OCI-LY1 (cell line): ENCODE results near the gene ANKDD1A.

Experiments
- H2AFZ ChIP-seq: fragments of 200-600 bp; sonication (generic), shearing (Covaris generic); 2 replicates; pipeline ENCODE4 v1.6.0; 2014; ENCODE audit warnings: antibody characterized with exemption, mild to moderate bottlenecking, low read length
- H3F3A ChIP-seq: fragments of 200-600 bp; sonication (generic), shearing (Covaris generic); 2 replicates; pipeline ENCODE4 v1.6.0; 2014; ENCODE audit warnings: mild to moderate bottlenecking, antibody characterized with exemption, low read length, moderate library complexity; ENCODE audit not compliant: insufficient read depth
- H3K27ac ChIP-seq: fragments of 200-600 bp; sonication (generic); 2 replicates; pipeline ENCODE4 v1.5.1; 2014; ENCODE audit warnings: low read length, mixed run types, mild to moderate bottlenecking, low read depth; ENCODE audit not compliant: poor library complexity, severe bottlenecking
- H3K27me3 ChIP-seq: fragments of 200-600 bp; sonication (generic); 2 replicates; pipeline ENCODE4 v1.6.0; 2014; ENCODE audit warnings: antibody characterized with exemption, mild to moderate bottlenecking, low read length, moderate library complexity; ENCODE audit not compliant: insufficient read depth
- H3K36me3 ChIP-seq: fragments of 200-600 bp; sonication (generic); 2 replicates; pipeline ENCODE4 v1.6.1; 2014; ENCODE audit warnings: mild to moderate bottlenecking, antibody characterized with exemption, low read length, moderate library complexity, mixed read lengths; ENCODE audit not compliant: insufficient read depth
- H3K4me1 ChIP-seq: fragments of 200-600 bp; sonication (generic); 2 replicates; pipeline ENCODE4 v1.5.1; 2014; ENCODE audit warnings: mild to moderate bottlenecking, low read length, moderate library complexity; ENCODE audit not compliant: insufficient read depth, severe bottlenecking
- H3K4me2 ChIP-seq: fragments of 200-600 bp; sonication (generic), shearing (Covaris generic); 2 replicates; pipeline ENCODE4 v1.6.1; 2014; ENCODE audit warnings: low read length
- H3K4me3 ChIP-seq: fragments of 200-600 bp; sonication (generic); 2 replicates; pipeline ENCODE4 v1.5.1; 2014; ENCODE audit warnings: low read length, low read depth, mild to moderate bottlenecking, mixed read lengths; ENCODE audit not compliant: poor library complexity, severe bottlenecking
- H3K79me2 ChIP-seq: fragments of 200-600 bp; shearing (Covaris generic); 2 replicates; pipeline ENCODE4 v1.6.1; 2016; ENCODE audit warnings: mixed run types, low read length, mixed read lengths; ENCODE audit not compliant: insufficient read depth
- H3K9ac ChIP-seq: fragments of 200-600 bp; sonication (generic), shearing (Covaris generic); 2 replicates; pipeline ENCODE4 v1.6.1; 2014; ENCODE audit warnings: mild to moderate bottlenecking, low read length, mixed read lengths
- H3K9me2 ChIP-seq: fragments of 200-600 bp; sonication (generic), shearing (Covaris generic); 2 replicates; pipeline ENCODE4 v1.6.1; 2014; ENCODE audit warnings: low read depth, mild to moderate bottlenecking, low read length, mixed read lengths
- H3K9me3 ChIP-seq: fragments of 200-600 bp; shearing (Covaris generic); 2 replicates; pipeline ENCODE4 v1.6.1; 2014; ENCODE audit warnings: low read length, mixed read lengths
- H4K20me1 ChIP-seq: fragments of 200-600 bp; sonication (generic), shearing (Covaris generic); 2 replicates; pipeline ENCODE4 v1.6.0; 2016; ENCODE audit warnings: mild to moderate bottlenecking, low read length; ENCODE audit not compliant: insufficient read depth
- EZH2 ChIP-seq: fragments of 200-600 bp; sonication (generic), shearing (Covaris generic); IDR thresholded peaks from 2 replicates; pipeline ENCODE4 v1.8.0; 2017; ENCODE audit warnings: borderline replicate concordance, mixed run types, mild to moderate bottlenecking, antibody characterized with exemption, low read length, moderate library complexity, mixed read lengths
- TF ChIP-seq, protein P1 (sequence below): fragments of 200-600 bp; sonication (generic), shearing (Covaris generic); IDR thresholded peaks from 2 replicates; pipeline ENCODE4 v1.5.1; 2017; ENCODE audit warnings: mild to moderate bottlenecking, antibody characterized with exemption, low read length, moderate library complexity, mixed read lengths

The ANKDD1A gene

DNA sequence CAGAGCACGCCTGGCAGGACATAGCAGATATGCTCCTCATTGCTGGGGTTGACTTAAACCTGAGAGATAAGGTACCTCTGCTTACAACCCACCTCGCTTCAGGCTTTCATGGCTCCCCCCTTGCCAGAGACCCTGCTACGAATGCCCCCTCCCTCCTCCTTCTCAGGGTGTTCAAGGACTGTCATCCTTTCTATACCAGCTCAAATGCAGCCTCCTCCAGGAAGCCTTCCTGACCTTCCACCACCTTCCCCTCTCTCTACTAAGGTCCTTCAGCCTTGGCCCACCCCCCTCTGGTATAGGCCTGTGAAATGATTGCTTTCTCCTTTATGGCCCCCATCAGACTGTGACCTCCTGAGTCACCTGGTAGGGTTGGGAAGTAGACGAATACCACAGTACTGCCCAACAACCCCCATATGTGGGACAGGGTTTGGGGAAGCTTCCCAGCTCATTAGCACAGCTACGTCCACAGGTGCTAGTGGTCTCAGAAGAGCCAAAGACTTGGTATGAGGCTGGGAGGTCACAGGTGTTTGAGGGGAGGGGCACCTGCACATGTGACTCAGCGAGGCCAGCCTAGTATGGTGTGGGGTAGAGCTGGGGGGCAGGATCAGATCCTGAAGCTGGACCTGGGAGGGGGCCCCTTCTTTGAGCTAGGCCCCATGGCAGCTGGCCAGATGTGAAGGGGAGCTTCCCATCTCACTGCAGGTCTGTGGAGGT lies 32.0 kb downstream of the ANKDD1A start:
- H3K36me3 ChIP-seq: no peaks in the 10 kb centered on the region
- H2AFZ ChIP-seq: no peak overlapping the region
- no peak overlapping the region for H3K4me2 ChIP-seq
- H4K20me1 ChIP-seq: no peaks in the 10 kb centered on the region
- no peaks in the 10 kb centered on the region for H3F3A ChIP-seq
- H3K9ac ChIP-seq: no peak overlapping the region
- H3K4me1 ChIP-seq: no peaks in the 10 kb centered on the region
- no peak for TF ChIP-seq EZH2
- TF ChIP-seq, protein P1, sequence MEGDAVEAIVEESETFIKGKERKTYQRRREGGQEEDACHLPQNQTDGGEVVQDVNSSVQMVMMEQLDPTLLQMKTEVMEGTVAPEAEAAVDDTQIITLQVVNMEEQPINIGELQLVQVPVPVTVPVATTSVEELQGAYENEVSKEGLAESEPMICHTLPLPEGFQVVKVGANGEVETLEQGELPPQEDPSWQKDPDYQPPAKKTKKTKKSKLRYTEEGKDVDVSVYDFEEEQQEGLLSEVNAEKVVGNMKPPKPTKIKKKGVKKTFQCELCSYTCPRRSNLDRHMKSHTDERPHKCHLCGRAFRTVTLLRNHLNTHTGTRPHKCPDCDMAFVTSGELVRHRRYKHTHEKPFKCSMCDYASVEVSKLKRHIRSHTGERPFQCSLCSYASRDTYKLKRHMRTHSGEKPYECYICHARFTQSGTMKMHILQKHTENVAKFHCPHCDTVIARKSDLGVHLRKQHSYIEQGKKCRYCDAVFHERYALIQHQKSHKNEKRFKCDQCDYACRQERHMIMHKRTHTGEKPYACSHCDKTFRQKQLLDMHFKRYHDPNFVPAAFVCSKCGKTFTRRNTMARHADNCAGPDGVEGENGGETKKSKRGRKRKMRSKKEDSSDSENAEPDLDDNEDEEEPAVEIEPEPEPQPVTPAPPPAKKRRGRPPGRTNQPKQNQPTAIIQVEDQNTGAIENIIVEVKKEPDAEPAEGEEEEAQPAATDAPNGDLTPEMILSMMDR: no peak
- no peak overlapping the region for H3K27ac ChIP-seq
- no peak overlapping the region for H3K4me3 ChIP-seq
- H3K9me3 ChIP-seq: no peaks in the 10 kb centered on the region
- H3K27me3 ChIP-seq: no peaks in the 10 kb centered on the region
- no peaks in the 10 kb centered on the region for H3K9me2 ChIP-seq
- no peaks in the 10 kb centered on the region for H3K79me2 ChIP-seq

GRCh38 chr15:64944961-64945360 lies 33.3 kb downstream of the ANKDD1A start:
- Histone ChIP-seq H4K20me1 (no peaks in the 10 kb centered on the region), H2AFZ (no peak overlapping the region), H3K4me1 (no peaks in the 10 kb centered on the region), H3K9me2 (no peaks in the 10 kb centered on the region), H3K4me2 (no peak overlapping the region), H3K79me2 (no peaks in the 10 kb centered on the region), H3K9me3 (no peaks in the 10 kb centered on the region), H3K9ac (no peak overlapping the region), H3K27me3 (no peaks in the 10 kb centered on the region), H3K36me3 (no peaks in the 10 kb centered on the region), H3F3A (no peaks in the 10 kb centered on the region), H3K27ac (no peak overlapping the region), H3K4me3 (no peak overlapping the region)
- TF ChIP-seq EZH2: no peak
- TF ChIP-seq, protein P1: no peak

GRCh38 chr15:64947211-64947610 lies 35.5 kb downstream of the ANKDD1A start:
- Histone ChIP-seq H3K4me3 (no peak overlapping the region), H4K20me1 (no peaks in the 10 kb centered on the region), H3F3A (no peaks in the 10 kb centered on the region), H3K9me2 (no peaks in the 10 kb centered on the region), H3K27me3 (no peaks in the 10 kb centered on the region), H3K9me3 (no peaks in the 10 kb centered on the region), H3K36me3 (no peaks in the 10 kb centered on the region), H3K4me2 (no peak overlapping the region), H3K9ac (no peak overlapping the region), H2AFZ (no peak overlapping the region), H3K27ac (no peak overlapping the region), H3K79me2 (no peaks in the 10 kb centered on the region), H3K4me1 (no peaks in the 10 kb centered on the region)
- no peak for TF ChIP-seq EZH2

DNA sequence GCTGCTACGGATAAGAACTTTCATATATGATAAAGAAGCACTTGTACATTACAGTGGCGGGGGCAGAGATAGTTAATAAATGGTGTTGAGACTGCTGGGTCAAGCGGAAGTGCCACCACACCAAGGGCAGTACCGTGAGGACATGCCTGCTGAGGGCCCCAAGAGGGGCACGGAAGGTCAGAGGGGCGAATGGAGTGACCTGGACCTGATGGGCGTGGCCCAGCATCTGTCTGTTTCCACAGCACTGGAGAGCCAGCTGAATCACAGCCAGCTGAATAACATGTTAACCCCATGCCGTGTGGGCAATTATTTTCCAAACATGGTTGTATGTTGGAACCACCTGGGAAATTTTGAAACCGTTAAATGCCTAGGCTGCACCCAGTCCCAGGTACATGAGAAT lies 37.2 kb downstream of the ANKDD1A start:
- TF ChIP-seq, protein P1: no peak
- no peak for TF ChIP-seq EZH2
- H3K4me3 ChIP-seq: no peak overlapping the region

More for the DNA sequence above, 37.2 kb downstream of the ANKDD1A start:
- Histone ChIP-seq H3K9ac (no peak overlapping the region), H3K79me2 (no peaks in the 10 kb centered on the region), H3F3A (no peaks in the 10 kb centered on the region), H3K4me2 (no peak overlapping the region), H3K36me3 (no peaks in the 10 kb centered on the region), H3K4me1 (no peaks in the 10 kb centered on the region), H4K20me1 (no peaks in the 10 kb centered on the region), H3K27ac (no peak overlapping the region), H3K9me3 (no peaks in the 10 kb centered on the region), H2AFZ (no peak overlapping the region), H3K27me3 (no peaks in the 10 kb centered on the region), H3K9me2 (no peaks in the 10 kb centered on the region)
